ENCODE results near the gene ATP6V0A1. TPM values are rescaled to one million over a fixed set of nuclear protein-coding genes. Genes with fewer than 3 reads are reported as not detected.
A peak's percentile ranks its signal among the peaks of the same experiment; 100 is the strongest.
"Not testable (repeated sequence)": the region's sequence is repeated elsewhere in the genome, so short reads cannot be mapped to it uniquely, and the experiment has no call there.

The ATP6V0A1 gene
- total RNA-seq, 4 donors from 2014 or later: 102 to 194 (median 142) TPM

DNA sequence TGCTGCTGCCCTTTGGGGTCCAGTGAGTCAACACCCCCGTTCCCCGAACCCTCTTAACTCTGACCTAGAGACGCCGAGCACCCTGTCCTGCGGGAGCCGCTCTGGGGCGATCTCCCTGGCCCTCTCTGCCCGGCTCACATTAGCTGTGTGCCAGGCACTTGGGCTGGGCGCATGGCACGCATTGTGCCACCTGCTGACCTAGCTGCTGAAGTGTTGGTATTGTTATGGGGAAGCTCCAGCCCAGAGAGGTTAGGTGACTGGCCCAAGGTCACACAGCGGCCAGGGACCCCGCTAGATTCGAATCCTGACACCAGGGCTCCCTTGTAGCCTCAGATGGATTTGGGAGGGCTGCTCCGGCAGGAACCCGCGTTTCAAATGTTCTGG lies 95.2 kb downstream of the ATP6V0A1 start:
- no peak for TF ChIP-seq EP300 (IDR thresholded peaks at IDR 0.05)
- TF ChIP-seq POLR2AphosphoS5 (IDR thresholded peaks at IDR 0.05): no peak
- no peak for TF ChIP-seq POLR2A (IDR thresholded peaks at IDR 0.05)
- TF ChIP-seq CTCF (IDR thresholded peaks at IDR 0.05): no peak
- WGBS: 25% methylated on average over 7 of the region's 16 CpGs
- no peak for DNase-seq (ENCODE audit: low spot score in 2 of 2)

DNA sequence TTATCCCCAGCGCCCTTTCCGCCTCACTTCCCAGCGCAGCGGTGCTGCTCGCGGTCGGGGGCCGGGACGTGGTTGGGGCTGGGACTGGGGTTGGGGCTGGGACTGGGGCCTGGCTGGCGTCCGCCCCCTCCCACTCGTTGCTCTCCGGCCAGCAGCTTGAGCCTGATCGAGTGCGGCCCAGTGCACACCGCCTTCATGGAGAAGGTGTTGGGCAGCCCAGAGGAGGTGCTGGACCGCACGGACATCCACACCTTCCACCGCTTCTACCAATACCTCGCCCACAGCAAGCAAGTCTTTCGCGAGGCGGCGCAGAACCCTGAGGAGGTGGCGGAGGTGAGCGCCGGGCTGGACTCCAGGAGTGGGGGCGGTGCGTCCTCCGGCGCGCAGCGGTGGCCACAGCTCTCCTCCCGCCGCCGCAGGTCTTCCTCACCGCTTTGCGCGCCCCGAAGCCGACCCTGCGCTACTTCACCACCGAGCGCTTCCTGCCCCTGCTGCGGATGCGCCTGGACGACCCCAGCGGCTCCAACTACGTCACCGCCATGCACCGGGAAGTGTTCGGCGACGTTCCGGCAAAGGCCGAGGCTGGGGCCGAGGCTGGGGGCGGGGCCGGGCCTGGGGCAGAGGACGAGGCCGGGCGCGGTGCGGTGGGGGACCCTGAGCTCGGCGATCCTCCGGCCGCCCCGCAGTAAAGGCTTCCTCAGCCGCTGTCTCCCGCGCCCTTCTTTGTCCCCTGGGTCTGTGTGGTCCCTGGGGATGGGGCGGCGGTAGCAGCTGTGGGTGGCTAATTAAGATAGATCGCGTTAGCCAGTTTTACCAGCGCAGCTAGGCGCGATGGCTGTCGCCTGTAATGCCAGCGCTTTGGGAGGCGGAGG lies 95.8 kb downstream of the ATP6V0A1 start:
- Histone ChIP-seq H3K27ac (peak overlapping the region; percentile 81), H3K4me1 (peaks cover 34% of the 10 kb centered on the region), H3K9me3 (no peaks in the 10 kb centered on the region), H3K36me3 (no peaks in the 10 kb centered on the region), H3K4me3 (peak overlapping the region; percentile 88), H3K27me3 (no peaks in the 10 kb centered on the region)
- WGBS: under 1% methylated on average over 26 of the region's 82 CpGs
- DNase-seq (ENCODE audit: low spot score in 2 of 2): peak; percentile 92 to 93
- TF ChIP-seq POLR2A (IDR thresholded peaks at IDR 0.05): peak; percentile 15 to 80
- no peak for TF ChIP-seq CTCF (IDR thresholded peaks at IDR 0.05)
- peak in 2 of 3 donors; percentile 32 to 48 for TF ChIP-seq POLR2AphosphoS5 (IDR thresholded peaks at IDR 0.05)
- no peak for TF ChIP-seq EP300 (IDR thresholded peaks at IDR 0.05)

More for the DNA sequence above, 95.2 kb downstream of the ATP6V0A1 start:
- no peaks in the 10 kb centered on the region for H3K36me3 ChIP-seq
- peaks cover 33% of the 10 kb centered on the region for H3K4me1 ChIP-seq
- peak overlapping the region; percentile 88 for H3K4me3 ChIP-seq
- H3K9me3 ChIP-seq: no peaks in the 10 kb centered on the region
- peak overlapping the region; percentile 81 for H3K27ac ChIP-seq
- H3K27me3 ChIP-seq: no peaks in the 10 kb centered on the region

DNA sequence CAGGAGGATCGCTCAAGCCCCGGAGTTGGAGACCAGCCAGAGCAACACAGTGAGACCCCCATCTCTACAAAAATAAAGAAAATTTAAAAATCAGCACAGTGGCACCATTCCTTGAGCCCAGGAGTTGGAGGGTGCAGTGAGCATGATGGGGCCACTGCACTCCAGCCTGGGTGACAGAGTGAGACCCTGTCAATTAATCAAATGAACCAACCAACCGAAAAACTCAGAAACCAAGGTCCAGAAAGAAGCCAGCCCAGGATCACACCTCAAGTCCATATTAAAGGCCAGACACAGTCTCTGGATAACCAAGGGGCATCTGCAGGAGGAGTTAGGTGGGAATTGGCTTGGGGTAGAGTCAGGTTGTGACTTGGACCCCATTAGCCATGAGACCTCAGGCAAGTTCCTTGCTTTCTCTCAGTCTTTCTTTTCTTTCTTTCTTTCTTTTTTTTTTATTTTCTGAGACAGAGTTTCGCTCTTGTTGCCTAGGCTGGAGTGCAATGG lies 96.5 kb downstream of the ATP6V0A1 start:
- 27% methylated on average over 4 of the region's 4 CpGs for WGBS
- peaks cover 41% of the 10 kb centered on the region for H3K4me1 ChIP-seq

DNA sequence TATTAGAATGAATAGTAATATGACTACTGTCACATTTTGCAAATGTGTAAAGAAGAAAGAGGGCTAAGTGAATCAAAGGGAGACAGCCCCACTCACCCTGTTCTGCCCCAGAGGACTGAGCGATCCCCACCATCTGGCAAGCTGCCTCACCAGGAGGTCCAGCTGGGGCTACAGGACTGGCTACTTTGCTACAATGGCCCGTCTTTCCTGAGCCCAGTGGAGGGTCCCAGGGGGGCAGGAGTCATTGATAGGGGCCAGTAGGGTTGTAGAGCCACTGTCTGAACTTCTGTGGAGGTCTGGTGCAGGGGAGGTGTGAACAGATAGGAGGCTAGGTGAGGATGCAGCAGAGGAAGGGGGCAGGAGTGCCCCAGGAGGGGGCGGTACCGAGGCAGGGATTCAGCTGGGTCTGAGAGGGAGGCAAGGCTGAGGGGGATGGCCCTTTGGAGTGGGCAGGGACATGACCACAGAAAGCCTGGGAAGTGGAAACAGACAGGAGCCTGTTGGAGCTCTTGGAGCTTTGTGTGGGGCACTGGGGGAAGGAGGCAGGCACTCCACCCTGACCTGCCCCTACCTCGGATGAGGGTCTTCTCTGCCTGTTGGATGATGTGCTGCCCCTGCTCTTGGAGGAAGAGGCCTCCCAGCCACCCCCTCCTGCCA lies 97.4 kb downstream of the ATP6V0A1 start:
- DNase-seq (ENCODE audit: low spot score in 2 of 2); H3K36me3 ChIP-seq; H3K4me3 ChIP-seq; H3K27me3 ChIP-seq; H3K27ac ChIP-seq; H3K9me3 ChIP-seq: not testable (repeated sequence)
- peaks cover 45% of the 10 kb centered on the region for H3K4me1 ChIP-seq
- WGBS: 59% methylated on average over 5 of the region's 5 CpGs

More for the DNA sequence above, 96.5 kb downstream of the ATP6V0A1 start:
- TF ChIP-seq POLR2AphosphoS5 (IDR thresholded peaks at IDR 0.05) (no peak), CTCF (IDR thresholded peaks at IDR 0.05) (no peak), EP300 (IDR thresholded peaks at IDR 0.05) (no peak), POLR2A (IDR thresholded peaks at IDR 0.05) (no peak)
- Histone ChIP-seq H3K27me3 (no peaks in the 10 kb centered on the region), H3K4me3 (peak overlapping the region; percentile 88), H3K36me3 (no peaks in the 10 kb centered on the region), H3K9me3 (no peaks in the 10 kb centered on the region), H3K27ac (peak overlapping the region; percentile 81)
- DNase-seq (ENCODE audit: low spot score in 2 of 2): no peak

GRCh38 chr17:42559075-42559474 lies 100.4 kb downstream of the ATP6V0A1 start:
- no peaks in the 10 kb centered on the region for H3K27me3 ChIP-seq
- peak overlapping the region; percentile 38 for H3K27ac ChIP-seq
- H3K4me3 ChIP-seq: no peak overlapping the region
- no peak for TF ChIP-seq CTCF (IDR thresholded peaks at IDR 0.05)
- TF ChIP-seq POLR2A (IDR thresholded peaks at IDR 0.05): no peak
- TF ChIP-seq EP300 (IDR thresholded peaks at IDR 0.05): no peak
- no peak for TF ChIP-seq POLR2AphosphoS5 (IDR thresholded peaks at IDR 0.05)
- DNase-seq (ENCODE audit: low spot score in 2 of 2): no peak
- H3K36me3 ChIP-seq: no peaks in the 10 kb centered on the region
- 62% methylated on average over 6 of the region's 6 CpGs for WGBS
- H3K9me3 ChIP-seq: no peaks in the 10 kb centered on the region
- H3K4me1 ChIP-seq: peaks cover 57% of the 10 kb centered on the region

Measured in suprapubic skin (tissue), 4 donors.